NK-92 (cell line): ENCODE measurements around the gene PHF21A.

ENCODE experiments used
- DNase-seq: peaks from one replicate; lab custom pipeline; 2025; ENCODE audit not compliant: unreplicated experiment; lab: John Stamatoyannopoulos, UW

PHF21A gene

GRCh38 chr11:45887587-45887986 lies 233.7 kb downstream of the PHF21A start:
- no peak for DNase-seq

GRCh38 chr11:45886816-45887520 lies 234.3 kb downstream of the PHF21A start:
- DNase-seq: no peak

GRCh38 chr11:45885921-45886721 lies 235.1 kb downstream of the PHF21A start:
- DNase-seq: no peak

GRCh38 chr11:45885274-45885920 lies 235.9 kb downstream of the PHF21A start, which contains the start of gene MAPK8IP1:
MAPK8IP1 (plus strand) TSS chr11:45885651; CDS start chr11:45885821, 170 bp downstream.
- DNase-seq: no peak

- DNase-seq: no peak
Observed at GRCh38 chr11:45884596-45885185, 236.6 kb downstream of the PHF21A start.
